HL-60 (cell line): Measurements from ENCODE around the gene NUDT14.

Source experiments
- POLR2AphosphoS5 ChIP-seq: IDR thresholded peaks from 2 replicates; pipeline ENCODE4 v1.6.1; 2012; ENCODE audit warnings: low read depth
- TF ChIP-seq, protein P1 (sequence below): IDR thresholded peaks from one replicate; pipeline ENCODE4 v1.5.1; 2011; ENCODE audit warnings: low read length, control low read depth, inconsistent platforms; ENCODE audit not compliant: insufficient read depth
- TF ChIP-seq, protein P2 (sequence below): IDR thresholded peaks from 2 replicates; pipeline ENCODE4 v1.6.1; 2012; ENCODE audit warnings: low read depth; ENCODE audit not compliant: insufficient replicate concordance

DNA sequence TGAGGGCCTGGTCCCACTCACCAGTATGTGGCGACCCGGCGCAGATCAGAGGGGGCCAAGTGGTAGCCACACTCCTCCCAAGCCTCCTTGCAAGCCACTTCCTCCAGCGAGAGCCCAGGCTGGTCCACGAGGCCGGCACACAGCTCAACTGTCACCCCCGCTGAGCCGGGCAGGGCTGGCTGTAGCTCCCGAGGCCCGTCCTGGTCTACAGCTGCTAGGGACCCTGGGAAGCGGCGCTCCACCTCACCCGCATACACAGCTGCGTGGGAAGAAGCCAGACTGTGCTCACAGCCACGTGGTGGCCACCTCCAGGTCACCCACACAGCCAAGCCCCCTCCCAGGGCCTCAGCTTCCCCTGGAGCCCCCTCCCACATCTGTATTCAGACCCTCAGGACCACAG, 4.6 kb downstream of the NUDT14 start:
- TF ChIP-seq, protein P1, sequence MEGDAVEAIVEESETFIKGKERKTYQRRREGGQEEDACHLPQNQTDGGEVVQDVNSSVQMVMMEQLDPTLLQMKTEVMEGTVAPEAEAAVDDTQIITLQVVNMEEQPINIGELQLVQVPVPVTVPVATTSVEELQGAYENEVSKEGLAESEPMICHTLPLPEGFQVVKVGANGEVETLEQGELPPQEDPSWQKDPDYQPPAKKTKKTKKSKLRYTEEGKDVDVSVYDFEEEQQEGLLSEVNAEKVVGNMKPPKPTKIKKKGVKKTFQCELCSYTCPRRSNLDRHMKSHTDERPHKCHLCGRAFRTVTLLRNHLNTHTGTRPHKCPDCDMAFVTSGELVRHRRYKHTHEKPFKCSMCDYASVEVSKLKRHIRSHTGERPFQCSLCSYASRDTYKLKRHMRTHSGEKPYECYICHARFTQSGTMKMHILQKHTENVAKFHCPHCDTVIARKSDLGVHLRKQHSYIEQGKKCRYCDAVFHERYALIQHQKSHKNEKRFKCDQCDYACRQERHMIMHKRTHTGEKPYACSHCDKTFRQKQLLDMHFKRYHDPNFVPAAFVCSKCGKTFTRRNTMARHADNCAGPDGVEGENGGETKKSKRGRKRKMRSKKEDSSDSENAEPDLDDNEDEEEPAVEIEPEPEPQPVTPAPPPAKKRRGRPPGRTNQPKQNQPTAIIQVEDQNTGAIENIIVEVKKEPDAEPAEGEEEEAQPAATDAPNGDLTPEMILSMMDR, result no peak
- no peak for TF ChIP-seq POLR2AphosphoS5
- TF ChIP-seq, protein P2, sequence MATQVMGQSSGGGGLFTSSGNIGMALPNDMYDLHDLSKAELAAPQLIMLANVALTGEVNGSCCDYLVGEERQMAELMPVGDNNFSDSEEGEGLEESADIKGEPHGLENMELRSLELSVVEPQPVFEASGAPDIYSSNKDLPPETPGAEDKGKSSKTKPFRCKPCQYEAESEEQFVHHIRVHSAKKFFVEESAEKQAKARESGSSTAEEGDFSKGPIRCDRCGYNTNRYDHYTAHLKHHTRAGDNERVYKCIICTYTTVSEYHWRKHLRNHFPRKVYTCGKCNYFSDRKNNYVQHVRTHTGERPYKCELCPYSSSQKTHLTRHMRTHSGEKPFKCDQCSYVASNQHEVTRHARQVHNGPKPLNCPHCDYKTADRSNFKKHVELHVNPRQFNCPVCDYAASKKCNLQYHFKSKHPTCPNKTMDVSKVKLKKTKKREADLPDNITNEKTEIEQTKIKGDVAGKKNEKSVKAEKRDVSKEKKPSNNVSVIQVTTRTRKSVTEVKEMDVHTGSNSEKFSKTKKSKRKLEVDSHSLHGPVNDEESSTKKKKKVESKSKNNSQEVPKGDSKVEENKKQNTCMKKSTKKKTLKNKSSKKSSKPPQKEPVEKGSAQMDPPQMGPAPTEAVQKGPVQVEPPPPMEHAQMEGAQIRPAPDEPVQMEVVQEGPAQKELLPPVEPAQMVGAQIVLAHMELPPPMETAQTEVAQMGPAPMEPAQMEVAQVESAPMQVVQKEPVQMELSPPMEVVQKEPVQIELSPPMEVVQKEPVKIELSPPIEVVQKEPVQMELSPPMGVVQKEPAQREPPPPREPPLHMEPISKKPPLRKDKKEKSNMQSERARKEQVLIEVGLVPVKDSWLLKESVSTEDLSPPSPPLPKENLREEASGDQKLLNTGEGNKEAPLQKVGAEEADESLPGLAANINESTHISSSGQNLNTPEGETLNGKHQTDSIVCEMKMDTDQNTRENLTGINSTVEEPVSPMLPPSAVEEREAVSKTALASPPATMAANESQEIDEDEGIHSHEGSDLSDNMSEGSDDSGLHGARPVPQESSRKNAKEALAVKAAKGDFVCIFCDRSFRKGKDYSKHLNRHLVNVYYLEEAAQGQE, result no peak
